ENCODE results near the gene ATP2B3. TPM values are rescaled to one million over a fixed set of nuclear protein-coding genes. Genes with fewer than 3 reads are reported as not detected.
A peak's percentile ranks its signal among the peaks of the same experiment; 100 is the strongest.

The ATP2B3 gene
- total and polyA plus RNA-seq, 4 donors, result 11.8 to 20.1 (median 16.6) TPM

GRCh38 chrX:153516073-153516472 lies 1.4 kb upstream of the ATP2B3 start:
- 84% methylated on average over 9 of the region's 9 CpGs for WGBS (ENCODE audit: insufficient coverage)
- peaks cover 16% of the 10 kb centered on the region for H3K4me1 ChIP-seq (ENCODE audit: control insufficient read depth, insufficient read depth, low read length)
- no peak overlapping the region for H3K4me3 ChIP-seq (ENCODE audit: low read depth, low read length)
- peaks cover 3% of the 10 kb centered on the region for H3K36me3 ChIP-seq (ENCODE audit: control insufficient read depth, insufficient read depth, low read length)
- no peaks in the 10 kb centered on the region for H3K9me3 ChIP-seq (ENCODE audit: control insufficient read depth, insufficient read depth, low read length)
- H3K27ac ChIP-seq (ENCODE audit: low read depth, low read length), result no peak overlapping the region
- no peak for DNase-seq (ENCODE audit: low read depth in 4 of 6, low spot score in 6 of 6)
- peaks cover 10% of the 10 kb centered on the region for H3K27me3 ChIP-seq (ENCODE audit: control insufficient read depth, insufficient read depth, low read length)

DNA sequence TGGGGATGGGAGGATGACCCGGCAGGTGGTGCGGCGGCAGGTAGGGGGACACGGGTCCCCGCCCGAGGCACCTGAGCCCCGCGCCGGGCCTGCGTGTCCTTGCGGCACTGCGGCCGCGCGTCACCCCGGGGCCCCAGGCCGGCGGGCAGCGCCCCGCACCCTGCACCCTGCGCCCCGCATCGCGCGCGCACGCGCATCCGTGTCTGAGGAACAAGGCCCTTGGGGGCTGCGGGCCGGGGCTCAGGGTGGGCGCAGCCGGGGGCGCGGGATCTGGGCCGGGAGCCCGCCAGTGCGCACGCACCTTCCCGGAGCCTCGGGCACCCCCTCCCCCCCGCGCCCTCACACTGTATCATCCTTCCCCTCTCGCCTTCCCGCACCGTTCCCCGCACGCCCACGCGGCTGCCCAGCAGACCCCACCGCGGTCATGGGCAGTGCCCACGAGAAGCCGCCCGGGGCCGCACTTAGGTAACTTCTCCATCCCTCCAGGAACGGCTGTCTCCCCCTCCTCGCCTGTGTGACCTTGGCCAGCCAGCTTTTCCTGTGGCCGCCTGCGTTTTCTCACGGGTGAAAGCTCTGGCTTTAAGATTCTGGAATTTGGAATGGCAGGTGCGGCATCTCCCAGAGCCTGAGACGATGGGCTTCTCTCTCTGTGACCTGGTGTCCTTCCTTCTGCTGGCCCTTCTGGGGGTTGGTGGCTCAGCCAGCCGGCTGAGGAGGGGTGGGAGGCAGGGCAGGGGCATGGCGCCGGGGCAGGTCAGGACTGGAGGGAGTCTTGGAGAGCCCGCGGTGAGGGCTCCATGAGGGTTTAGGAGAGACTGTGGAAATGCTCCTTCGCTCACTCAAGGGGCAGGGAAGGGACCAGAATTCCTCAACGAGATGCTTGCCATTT lies 748 bp downstream of the ATP2B3 start:
- 15% methylated on average over 69 of the region's 70 CpGs for WGBS (ENCODE audit: insufficient coverage)
- no peaks in the 10 kb centered on the region for H3K9me3 ChIP-seq (ENCODE audit: control insufficient read depth, insufficient read depth, low read length)
- no peak overlapping the region for H3K27ac ChIP-seq (ENCODE audit: low read depth, low read length)
- H3K27me3 ChIP-seq (ENCODE audit: control insufficient read depth, insufficient read depth, low read length), result peaks cover 10% of the 10 kb centered on the region
- H3K4me3 ChIP-seq (ENCODE audit: low read depth, low read length), result peak overlapping the region; percentile 4
- peaks cover 3% of the 10 kb centered on the region for H3K36me3 ChIP-seq (ENCODE audit: control insufficient read depth, insufficient read depth, low read length)
- peak in 1 of 6 donors; percentile 25 for DNase-seq (ENCODE audit: low read depth in 4 of 6, low spot score in 6 of 6)
- H3K4me1 ChIP-seq (ENCODE audit: control insufficient read depth, insufficient read depth, low read length), result peaks cover 26% of the 10 kb centered on the region

- no peak overlapping the region for H3K4me3 ChIP-seq (ENCODE audit: low read depth, low read length)
- H3K36me3 ChIP-seq (ENCODE audit: control insufficient read depth, insufficient read depth, low read length), result peaks cover 3% of the 10 kb centered on the region
- peaks cover 10% of the 10 kb centered on the region for H3K27me3 ChIP-seq (ENCODE audit: control insufficient read depth, insufficient read depth, low read length)
- DNase-seq (ENCODE audit: low read depth in 4 of 6, low spot score in 6 of 6), result no peak
- no peak overlapping the region for H3K27ac ChIP-seq (ENCODE audit: low read depth, low read length)
- H3K9me3 ChIP-seq (ENCODE audit: control insufficient read depth, insufficient read depth, low read length), result no peaks in the 10 kb centered on the region
- H3K4me1 ChIP-seq (ENCODE audit: control insufficient read depth, insufficient read depth, low read length), result peaks cover 26% of the 10 kb centered on the region
- 74% methylated on average over 20 of the region's 21 CpGs for WGBS (ENCODE audit: insufficient coverage)
These were observed 2.3 kb downstream of the ATP2B3 start for GRCh38 chrX:153519569-153520286.

- no peaks in the 10 kb centered on the region for H3K9me3 ChIP-seq (ENCODE audit: control insufficient read depth, insufficient read depth, low read length)
- H3K27me3 ChIP-seq (ENCODE audit: control insufficient read depth, insufficient read depth, low read length), result peaks cover 10% of the 10 kb centered on the region
- WGBS (ENCODE audit: insufficient coverage), result 81% methylated on average over 7 of the region's 7 CpGs
- H3K27ac ChIP-seq (ENCODE audit: low read depth, low read length), result no peak overlapping the region
- peaks cover 26% of the 10 kb centered on the region for H3K4me1 ChIP-seq (ENCODE audit: control insufficient read depth, insufficient read depth, low read length)
- H3K4me3 ChIP-seq (ENCODE audit: low read depth, low read length), result no peak overlapping the region
- H3K36me3 ChIP-seq (ENCODE audit: control insufficient read depth, insufficient read depth, low read length), result peaks cover 3% of the 10 kb centered on the region
- DNase-seq (ENCODE audit: low read depth in 4 of 6, low spot score in 6 of 6), result no peak
These were observed 3.0 kb downstream of the ATP2B3 start for GRCh38 chrX:153520287-153520917.

DNA sequence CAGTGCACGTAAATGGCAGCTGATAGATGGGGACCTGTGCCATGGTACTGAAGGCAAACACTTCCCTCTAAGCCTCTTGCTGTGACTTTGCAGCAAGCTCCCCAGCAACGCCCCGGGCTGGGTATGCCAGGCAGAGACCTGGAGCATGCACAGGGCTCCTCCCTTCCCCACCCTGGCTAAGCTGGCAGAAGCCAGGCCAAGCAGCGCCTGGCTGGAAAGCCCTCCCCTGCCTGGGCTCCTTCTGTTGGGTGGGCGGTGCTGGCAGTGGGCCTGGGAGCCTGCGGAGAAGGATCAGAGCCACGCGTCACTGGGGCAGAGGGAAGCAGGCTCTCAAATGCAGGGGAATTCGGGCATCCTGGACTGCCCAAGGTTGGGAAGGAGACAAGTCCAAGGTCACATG lies 3.6 kb downstream of the ATP2B3 start:
- peaks cover 10% of the 10 kb centered on the region for H3K27me3 ChIP-seq (ENCODE audit: control insufficient read depth, insufficient read depth, low read length)
- H3K4me3 ChIP-seq (ENCODE audit: low read depth, low read length), result no peak overlapping the region
- H3K4me1 ChIP-seq (ENCODE audit: control insufficient read depth, insufficient read depth, low read length), result peaks cover 26% of the 10 kb centered on the region
- DNase-seq (ENCODE audit: low read depth in 4 of 6, low spot score in 6 of 6), result peak in 2 of 6 donors; percentile 53 to 78
- WGBS (ENCODE audit: insufficient coverage), result 45% methylated on average over 9 of the region's 9 CpGs
- H3K36me3 ChIP-seq (ENCODE audit: control insufficient read depth, insufficient read depth, low read length), result peaks cover 3% of the 10 kb centered on the region
- no peak overlapping the region for H3K27ac ChIP-seq (ENCODE audit: low read depth, low read length)
- no peaks in the 10 kb centered on the region for H3K9me3 ChIP-seq (ENCODE audit: control insufficient read depth, insufficient read depth, low read length)

- Histone ChIP-seq H3K9me3 (ENCODE audit: control insufficient read depth, insufficient read depth, low read length) (no peaks in the 10 kb centered on the region), H3K36me3 (ENCODE audit: control insufficient read depth, insufficient read depth, low read length) (peaks cover 3% of the 10 kb centered on the region), H3K4me3 (ENCODE audit: low read depth, low read length) (no peak overlapping the region), H3K27me3 (ENCODE audit: control insufficient read depth, insufficient read depth, low read length) (peaks cover 10% of the 10 kb centered on the region), H3K27ac (ENCODE audit: low read depth, low read length) (no peak overlapping the region), H3K4me1 (ENCODE audit: control insufficient read depth, insufficient read depth, low read length) (peaks cover 38% of the 10 kb centered on the region)
- no peak for DNase-seq (ENCODE audit: low read depth in 4 of 6, low spot score in 6 of 6)
- 61% methylated on average over 12 of the region's 12 CpGs for WGBS (ENCODE audit: insufficient coverage)
These were observed 4.8 kb downstream of the ATP2B3 start for GRCh38 chrX:153522259-153522658.

DNA sequence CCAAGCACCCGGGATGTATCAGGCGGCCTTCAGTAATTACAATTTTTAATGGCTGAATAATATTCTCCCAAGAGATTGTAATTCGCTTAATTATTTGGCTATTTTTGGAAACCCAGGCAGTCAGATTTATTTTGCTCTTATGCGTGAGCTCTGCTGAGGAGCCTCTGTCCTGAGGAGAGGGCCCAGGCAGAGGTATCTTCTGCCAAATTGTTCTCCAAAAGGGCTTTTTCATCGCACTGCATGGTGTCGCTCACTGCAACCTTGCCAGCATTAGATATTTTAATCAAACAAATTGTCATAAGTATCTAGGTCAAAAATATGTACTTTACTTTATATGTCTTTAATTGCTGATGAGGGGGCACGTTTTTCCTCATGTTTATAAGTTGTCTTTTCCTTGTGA lies 5.8 kb downstream of the ATP2B3 start:
- Histone ChIP-seq H3K9me3 (ENCODE audit: control insufficient read depth, insufficient read depth, low read length) (no peaks in the 10 kb centered on the region), H3K36me3 (ENCODE audit: control insufficient read depth, insufficient read depth, low read length) (peaks cover 3% of the 10 kb centered on the region), H3K4me1 (ENCODE audit: control insufficient read depth, insufficient read depth, low read length) (peaks cover 45% of the 10 kb centered on the region), H3K27me3 (ENCODE audit: control insufficient read depth, insufficient read depth, low read length) (peaks cover 8% of the 10 kb centered on the region), H3K4me3 (ENCODE audit: low read depth, low read length) (no peak overlapping the region), H3K27ac (ENCODE audit: low read depth, low read length) (no peak overlapping the region)
- DNase-seq (ENCODE audit: low read depth in 4 of 6, low spot score in 6 of 6), result peak in 1 of 6 donors; percentile 63
- 68% methylated on average over 2 of the region's 7 CpGs for WGBS (ENCODE audit: insufficient coverage)

DNA sequence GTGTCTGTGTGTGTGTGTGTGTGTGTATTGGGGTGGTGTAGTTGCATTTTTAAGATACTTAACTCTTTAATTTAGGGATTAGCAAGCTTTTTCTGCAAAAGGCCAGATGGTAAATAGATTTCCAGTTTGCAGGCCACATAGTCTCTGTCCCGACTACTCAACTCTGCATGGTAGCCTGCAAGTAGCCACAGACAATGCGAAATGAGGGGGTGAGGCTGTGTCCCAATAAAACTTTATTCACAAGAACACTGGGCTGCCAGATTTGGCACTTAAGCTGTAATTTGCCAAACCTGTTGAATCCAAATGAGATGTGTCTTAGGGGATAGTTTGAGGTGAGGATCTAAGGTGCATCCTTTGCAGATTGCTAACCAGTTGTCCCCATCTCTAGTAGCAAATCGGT lies 6.8 kb downstream of the ATP2B3 start:
- H3K36me3 ChIP-seq (ENCODE audit: control insufficient read depth, insufficient read depth, low read length), result peaks cover 3% of the 10 kb centered on the region
- 86% methylated on average over 1 of the region's 3 CpGs for WGBS (ENCODE audit: insufficient coverage)
- peaks cover 42% of the 10 kb centered on the region for H3K4me1 ChIP-seq (ENCODE audit: control insufficient read depth, insufficient read depth, low read length)
- no peak overlapping the region for H3K27ac ChIP-seq (ENCODE audit: low read depth, low read length)
- no peaks in the 10 kb centered on the region for H3K9me3 ChIP-seq (ENCODE audit: control insufficient read depth, insufficient read depth, low read length)
- H3K27me3 ChIP-seq (ENCODE audit: control insufficient read depth, insufficient read depth, low read length), result no peaks in the 10 kb centered on the region
- H3K4me3 ChIP-seq (ENCODE audit: low read depth, low read length), result no peak overlapping the region
- DNase-seq (ENCODE audit: low read depth in 4 of 6, low spot score in 6 of 6), result no peak

- H3K4me1 ChIP-seq (ENCODE audit: control insufficient read depth, insufficient read depth, low read length), result peaks cover 46% of the 10 kb centered on the region
- H3K9me3 ChIP-seq (ENCODE audit: control insufficient read depth, insufficient read depth, low read length), result no peaks in the 10 kb centered on the region
- no peaks in the 10 kb centered on the region for H3K27me3 ChIP-seq (ENCODE audit: control insufficient read depth, insufficient read depth, low read length)
- DNase-seq (ENCODE audit: low read depth in 4 of 6, low spot score in 6 of 6), result no peak
- no peak overlapping the region for H3K4me3 ChIP-seq (ENCODE audit: low read depth, low read length)
- H3K27ac ChIP-seq (ENCODE audit: low read depth, low read length), result no peak overlapping the region
- H3K36me3 ChIP-seq (ENCODE audit: control insufficient read depth, insufficient read depth, low read length), result no peaks in the 10 kb centered on the region
- WGBS (ENCODE audit: insufficient coverage), result 89% methylated on average over 2 of the region's 6 CpGs
These were observed 8.0 kb downstream of the ATP2B3 start for GRCh38 chrX:153525451-153525850.
